Neuronal stem cell (in vitro differentiated cells): ENCODE measurements around the gene AP3B2.
A peak's percentile ranks its signal among the peaks of the same experiment; 100 is the strongest.

Experiments
- DNase-seq: peaks from one replicate; pipeline ENCODE4 v3.0.0-alpha.2; 2013; ENCODE audit warnings: low spot score
- H2AFZ ChIP-seq: one replicate; pipeline ENCODE4 v1.6.1; 2013; ENCODE audit warnings: mild to moderate bottlenecking, low read length, inconsistent platforms
- H2AK5ac ChIP-seq: 2 replicates; pipeline ENCODE4 v1.6.1; 2013; ENCODE audit warnings: low read depth, mild to moderate bottlenecking, inconsistent platforms, low read length, moderate library complexity, mixed read lengths
- H2BK120ac ChIP-seq: 2 replicates; pipeline ENCODE4 v1.6.1; 2013; ENCODE audit warnings: low read depth, mild to moderate bottlenecking, inconsistent platforms, low read length, moderate library complexity, mixed read lengths
- H2BK12ac ChIP-seq: one replicate; pipeline ENCODE4 v1.6.1; 2013; ENCODE audit warnings: low read length, inconsistent platforms
- H2BK15ac ChIP-seq: 2 replicates; pipeline ENCODE4 v1.6.1; 2013; ENCODE audit warnings: mild to moderate bottlenecking, low read length, inconsistent platforms, mixed read lengths
- H2BK5ac ChIP-seq: one replicate; pipeline ENCODE4 v1.6.1; 2013; ENCODE audit warnings: inconsistent platforms, mild to moderate bottlenecking, low read length, moderate library complexity
- H3K14ac ChIP-seq: one replicate; pipeline ENCODE4 v1.6.1; 2013; ENCODE audit warnings: low read length, inconsistent platforms
- H3K18ac ChIP-seq: 2 replicates; pipeline ENCODE4 v1.6.1; 2013; ENCODE audit warnings: low read length, inconsistent platforms
- H3K23ac ChIP-seq: 2 replicates; pipeline ENCODE4 v1.6.1; 2013; ENCODE audit warnings: low read depth, mild to moderate bottlenecking, mixed read lengths, low read length, inconsistent platforms; ENCODE audit not compliant: poor library complexity
- H3K27ac ChIP-seq: replicated peaks from 3 replicates; pipeline ENCODE4 v1.5.1; 2013; ENCODE audit warnings: low read length, inconsistent platforms
- H3K27me3 ChIP-seq, 3 experiments: 2 replicates each; pipeline ENCODE4 v1.6.1; 2013; ENCODE audit warnings: low read length in 3 of 3, mild to moderate bottlenecking in 2 of 3, inconsistent platforms in 1 of 3, low read depth in 1 of 3, mixed read lengths in 1 of 3, moderate library complexity in 1 of 3; ENCODE audit not compliant: control insufficient read depth in 3 of 3, insufficient read depth in 3 of 3
- H3K36me3 ChIP-seq, 2 donors: replicated peaks in 1 of 2; 2 replicates each; pipeline ENCODE4 v1.6.1; 2013; ENCODE audit warnings: low read length in 2 of 2; ENCODE audit not compliant: control insufficient read depth in 2 of 2, insufficient read depth in 2 of 2
- H3K4ac ChIP-seq: 2 replicates; pipeline ENCODE4 v1.6.1; 2013; ENCODE audit warnings: inconsistent platforms, mild to moderate bottlenecking, low read length, moderate library complexity
- H3K4me1 ChIP-seq, 2 donors: 1 replicate in 1 of 2; 2 replicates in 1 of 2; pipeline ENCODE4 v1.6.1; 2013; ENCODE audit warnings: low read length in 2 of 2, low read depth in 1 of 2; ENCODE audit not compliant: control insufficient read depth in 2 of 2, insufficient read depth in 1 of 2
- H3K4me2 ChIP-seq: one replicate; pipeline ENCODE4 v1.6.1; 2013; ENCODE audit warnings: mild to moderate bottlenecking, low read length, inconsistent platforms; ENCODE audit not compliant: insufficient read depth, poor library complexity, severe bottlenecking
- H3K4me3 ChIP-seq, 2 donors: 2 replicates each; pipeline ENCODE4 v1.5.1; 2013; ENCODE audit warnings: low read length in 2 of 2, mild to moderate bottlenecking in 2 of 2, inconsistent platforms in 1 of 2, moderate library complexity in 1 of 2
- H3K79me1 ChIP-seq: one replicate; pipeline ENCODE4 v1.6.1; 2013; ENCODE audit warnings: low read depth, mild to moderate bottlenecking, inconsistent platforms, low read length, moderate library complexity
- H3K9ac ChIP-seq: one replicate; pipeline ENCODE4 v1.6.1; 2013; ENCODE audit warnings: mild to moderate bottlenecking, low read depth, low read length, inconsistent platforms; ENCODE audit not compliant: poor library complexity
- H3K9me3 ChIP-seq, 2 donors: replicated peaks in 1 of 2; 2 replicates each; pipeline versions ENCODE3 to v1.6.1; 2013; ENCODE audit warnings: low read length in 2 of 2, mild to moderate bottlenecking in 2 of 2, inconsistent platforms in 1 of 2, low read depth in 1 of 2, mixed read lengths in 1 of 2, moderate library complexity in 1 of 2; ENCODE audit not compliant: control insufficient read depth in 2 of 2, insufficient read depth in 1 of 2
- H4K8ac ChIP-seq: one replicate; pipeline ENCODE4 v1.6.1; 2013; ENCODE audit warnings: low read depth, mild to moderate bottlenecking, inconsistent platforms, low read length, moderate library complexity
- H4K91ac ChIP-seq: one replicate; pipeline ENCODE4 v1.6.1; 2013; ENCODE audit warnings: low read length, low read depth, mild to moderate bottlenecking, inconsistent platforms; ENCODE audit not compliant: poor library complexity
- WGBS, 2 donors: extraction: QIAGEN DNeasy Blood & Tissue Kit; methylation state at CpG; one replicate each; pipeline ENCODE4 v1.1.7; 2013; ENCODE audit warnings: missing lambda C conversion rate in 2 of 2, mixed read lengths in 1 of 2; ENCODE audit not compliant: insufficient read length in 2 of 2, insufficient replicate concordance in 1 of 2; ENCODE audit errors: extremely low coverage in 2 of 2; 5-methylcytosine and 5-hydroxymethylcytosine counted together

The AP3B2 gene

GRCh38 chr15:82699726-82700125 lies 9.9 kb downstream of the AP3B2 start:
- Histone ChIP-seq H2BK120ac (no peak overlapping the region), H3K18ac (peak overlapping the region; percentile 93), H3K4me1 (peaks cover 0 to 7% of the 10 kb centered on the region in 2 donors), H3K36me3 (peaks cover 0 to 6% of the 10 kb centered on the region in 2 donors), H3K4me2 (no peak overlapping the region), H3K27ac (peak overlapping the region; percentile 32), H3K14ac (no peak overlapping the region), H2BK15ac (peak overlapping the region; percentile 74), H3K4me3 (no peak overlapping the region), H3K9me3 (no peaks in the 10 kb centered on the region), H2BK5ac (no peak overlapping the region), H3K23ac (no peak overlapping the region), H3K4ac (peak overlapping the region; percentile 17), H2AFZ (no peak overlapping the region), H3K27me3 (no peaks in the 10 kb centered on the region), H3K9ac (peak overlapping the region; percentile 35), H4K91ac (no peak overlapping the region), H2BK12ac (no peak overlapping the region), H4K8ac (no peak overlapping the region), H3K79me1 (no peaks in the 10 kb centered on the region), H2AK5ac (peak overlapping the region; percentile 90)
- DNase-seq, result peak; percentile 67
- WGBS, 2 donors, result no CpG with 5 or more reads among the region's 11 CpGs

- no peak overlapping the region for H3K4ac ChIP-seq
- no peak overlapping the region for H2BK5ac ChIP-seq
- H3K9me3 ChIP-seq, result no peaks in the 10 kb centered on the region
- no peak overlapping the region for H2BK12ac ChIP-seq
- peak overlapping the region; percentile 74 for H2BK15ac ChIP-seq
- H3K18ac ChIP-seq, result peak overlapping the region; percentile 93
- peak overlapping the region; percentile 34 for H3K23ac ChIP-seq
- H3K4me1 ChIP-seq, result peaks cover 0 to 7% of the 10 kb centered on the region in 2 donors
- DNase-seq, result no peak
- no peak overlapping the region for H3K14ac ChIP-seq
- no peak overlapping the region for H3K27ac ChIP-seq
- H2BK120ac ChIP-seq, result no peak overlapping the region
- no peak overlapping the region for H3K4me2 ChIP-seq
- H3K79me1 ChIP-seq, result no peaks in the 10 kb centered on the region
- H2AK5ac ChIP-seq, result peak overlapping the region; percentile 90
- no peak overlapping the region for H4K8ac ChIP-seq
- H3K4me3 ChIP-seq, result no peak overlapping the region
- no peak overlapping the region for H3K9ac ChIP-seq
- no peak overlapping the region for H4K91ac ChIP-seq
- no peaks in the 10 kb centered on the region for H3K27me3 ChIP-seq
- WGBS, 2 donors, result no CpG with 5 or more reads among the region's 8 CpGs
- no peak overlapping the region for H2AFZ ChIP-seq
- H3K36me3 ChIP-seq, result peaks cover 0 to 6% of the 10 kb centered on the region in 2 donors
Observed at GRCh38 chr15:82698711-82699345, 10.8 kb downstream of the AP3B2 start.

- no peak overlapping the region for H3K23ac ChIP-seq
- peaks cover 0 to 6% of the 10 kb centered on the region in 2 donors for H3K36me3 ChIP-seq
- H3K4me2 ChIP-seq, result no peak overlapping the region
- no peak overlapping the region for H2BK12ac ChIP-seq
- H3K9me3 ChIP-seq, result no peaks in the 10 kb centered on the region
- peaks cover 0 to 7% of the 10 kb centered on the region in 2 donors for H3K4me1 ChIP-seq
- H3K27me3 ChIP-seq, result no peaks in the 10 kb centered on the region
- H2BK120ac ChIP-seq, result no peak overlapping the region
- no peak overlapping the region for H4K8ac ChIP-seq
- H2AK5ac ChIP-seq, result no peak overlapping the region
- H3K79me1 ChIP-seq, result no peaks in the 10 kb centered on the region
- no peak overlapping the region for H3K27ac ChIP-seq
- no peak overlapping the region for H3K4ac ChIP-seq
- no peak overlapping the region for H3K14ac ChIP-seq
- no peak overlapping the region for H4K91ac ChIP-seq
- no peak overlapping the region for H2AFZ ChIP-seq
- no peak overlapping the region for H3K18ac ChIP-seq
- H3K9ac ChIP-seq, result no peak overlapping the region
- no peak overlapping the region for H2BK5ac ChIP-seq
- no peak overlapping the region for H3K4me3 ChIP-seq
- no CpG with 5 or more reads among the region's 9 CpGs for WGBS, 2 donors
- DNase-seq, result no peak
- H2BK15ac ChIP-seq, result no peak overlapping the region
Observed at GRCh38 chr15:82697735-82698407, 11.8 kb downstream of the AP3B2 start.

GRCh38 chr15:82692171-82692570 lies 17.5 kb downstream of the AP3B2 start:
- Histone ChIP-seq H3K4me1 (no peaks in the 10 kb centered on the region), H2AFZ (no peak overlapping the region), H3K36me3 (no peaks in the 10 kb centered on the region), H3K23ac (no peak overlapping the region), H3K4me2 (no peak overlapping the region), H4K91ac (peak overlapping the region; percentile 58), H3K9ac (peak overlapping the region; percentile 65), H3K14ac (no peak overlapping the region), H2BK15ac (no peak overlapping the region), H4K8ac (no peak overlapping the region), H3K27ac (no peak overlapping the region), H3K79me1 (no peaks in the 10 kb centered on the region), H3K4ac (no peak overlapping the region), H3K27me3 (no peaks in the 10 kb centered on the region), H3K18ac (no peak overlapping the region), H3K4me3 (no peak overlapping the region), H3K9me3 (no peaks in the 10 kb centered on the region), H2BK120ac (no peak overlapping the region), H2BK12ac (no peak overlapping the region), H2BK5ac (no peak overlapping the region), H2AK5ac (no peak overlapping the region)
- DNase-seq, result no peak
- WGBS, 2 donors, result no CpG with 5 or more reads among the region's 23 CpGs
